ENCODE results near the gene TFDP1. TPM values are rescaled to one million over a fixed set of nuclear protein-coding genes. Genes with fewer than 3 reads are reported as not detected.
A peak's percentile ranks its signal among the peaks of the same experiment; 100 is the strongest.

Gene TFDP1
- total RNA-seq, 2 experiments from 2014 or later = 17.6 to 20.0 TPM

DNA sequence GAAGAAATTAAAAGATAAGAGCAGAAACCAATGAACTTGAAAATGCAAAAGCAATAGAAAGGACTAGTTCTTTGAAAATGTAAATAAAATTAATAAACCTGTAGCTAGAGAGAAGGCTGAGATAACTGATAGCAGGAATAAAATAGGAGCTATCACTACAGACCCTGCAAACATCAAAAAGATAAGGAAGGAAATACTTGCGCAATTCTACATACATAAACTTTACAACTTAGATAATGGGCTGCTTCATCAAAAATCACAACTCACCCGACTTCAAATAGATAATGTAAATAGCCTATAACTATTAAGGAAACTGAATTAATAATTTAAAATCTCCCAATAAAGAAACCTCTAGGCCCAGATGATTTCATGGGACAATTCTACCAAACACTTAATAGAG is 77.0 kb downstream of the TFDP1 start:
- Histone ChIP-seq H3K4me3 (ENCODE audit: low read length) (no peak overlapping the region), H3K27ac (ENCODE audit: low read depth in 1 of 2, low read length in 2 of 2) (no peak overlapping the region), H3K36me3 (ENCODE audit: insufficient read depth, low read length) (no peaks in the 10 kb centered on the region), H3K27me3 (ENCODE audit: control insufficient read depth in 1 of 2, insufficient read depth in 2 of 2, low read length in 2 of 2) (peaks cover 0 to 3% of the 10 kb centered on the region in 2 experiments), H3K4me1 (ENCODE audit: insufficient read depth, low read length) (no peaks in the 10 kb centered on the region), H3K9me3 (ENCODE audit: control insufficient read depth in 1 of 2, insufficient read depth in 1 of 2, low read length in 2 of 2) (peaks cover 4 to 7% of the 10 kb centered on the region in 2 experiments)
- intact Hi-C loops (cut with DNase I, micrococcal nuclease) = no loop called here
- TF ChIP-seq, protein P1, sequence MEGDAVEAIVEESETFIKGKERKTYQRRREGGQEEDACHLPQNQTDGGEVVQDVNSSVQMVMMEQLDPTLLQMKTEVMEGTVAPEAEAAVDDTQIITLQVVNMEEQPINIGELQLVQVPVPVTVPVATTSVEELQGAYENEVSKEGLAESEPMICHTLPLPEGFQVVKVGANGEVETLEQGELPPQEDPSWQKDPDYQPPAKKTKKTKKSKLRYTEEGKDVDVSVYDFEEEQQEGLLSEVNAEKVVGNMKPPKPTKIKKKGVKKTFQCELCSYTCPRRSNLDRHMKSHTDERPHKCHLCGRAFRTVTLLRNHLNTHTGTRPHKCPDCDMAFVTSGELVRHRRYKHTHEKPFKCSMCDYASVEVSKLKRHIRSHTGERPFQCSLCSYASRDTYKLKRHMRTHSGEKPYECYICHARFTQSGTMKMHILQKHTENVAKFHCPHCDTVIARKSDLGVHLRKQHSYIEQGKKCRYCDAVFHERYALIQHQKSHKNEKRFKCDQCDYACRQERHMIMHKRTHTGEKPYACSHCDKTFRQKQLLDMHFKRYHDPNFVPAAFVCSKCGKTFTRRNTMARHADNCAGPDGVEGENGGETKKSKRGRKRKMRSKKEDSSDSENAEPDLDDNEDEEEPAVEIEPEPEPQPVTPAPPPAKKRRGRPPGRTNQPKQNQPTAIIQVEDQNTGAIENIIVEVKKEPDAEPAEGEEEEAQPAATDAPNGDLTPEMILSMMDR (IDR thresholded peaks at IDR 0.05) = no peak
- CTCF ChIA-PET = no interaction called here
- no peak for ATAC-seq (ENCODE audit: poor library complexity)
- POLR2A ChIA-PET = no interaction called here
- no peaks in the 10 kb centered on the region for H3K27me3 Mint-ChIP-seq
- no peak for DNase-seq
- H3K4me1 Mint-ChIP-seq (ENCODE audit: low read depth) = no peaks in the 10 kb centered on the region
- H3K36me3 Mint-ChIP-seq (ENCODE audit: low read depth) = no peaks in the 10 kb centered on the region
- peaks cover 11% of the 10 kb centered on the region for H3K9me3 Mint-ChIP-seq
- no peak overlapping the region for H3K4me3 Mint-ChIP-seq
- no peak overlapping the region for H3K27ac Mint-ChIP-seq

DNA sequence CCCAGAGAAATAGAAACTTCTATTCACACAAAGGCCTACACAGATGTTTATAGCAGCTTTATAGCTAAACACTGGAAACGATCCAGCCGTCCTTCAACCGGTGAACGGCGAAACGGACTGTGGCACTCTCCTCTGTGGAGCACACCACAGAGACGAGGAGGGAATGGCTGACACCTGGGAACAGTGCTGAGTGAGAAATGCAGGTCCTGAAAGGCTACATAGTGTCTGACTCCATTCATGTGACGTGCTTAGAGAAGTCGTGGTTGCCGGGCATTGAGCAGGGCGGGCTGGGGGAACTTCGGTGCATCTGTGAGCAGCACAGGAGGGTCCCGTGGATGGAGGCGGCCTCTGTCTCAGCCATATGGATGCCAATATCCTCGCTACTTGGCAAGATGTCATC is 79.4 kb downstream of the TFDP1 start:
- H3K4me1 Mint-ChIP-seq (ENCODE audit: low read depth) = peaks cover 4% of the 10 kb centered on the region
- H3K27ac Mint-ChIP-seq = no peak overlapping the region
- CTCF ChIA-PET = no interaction called here

DNA sequence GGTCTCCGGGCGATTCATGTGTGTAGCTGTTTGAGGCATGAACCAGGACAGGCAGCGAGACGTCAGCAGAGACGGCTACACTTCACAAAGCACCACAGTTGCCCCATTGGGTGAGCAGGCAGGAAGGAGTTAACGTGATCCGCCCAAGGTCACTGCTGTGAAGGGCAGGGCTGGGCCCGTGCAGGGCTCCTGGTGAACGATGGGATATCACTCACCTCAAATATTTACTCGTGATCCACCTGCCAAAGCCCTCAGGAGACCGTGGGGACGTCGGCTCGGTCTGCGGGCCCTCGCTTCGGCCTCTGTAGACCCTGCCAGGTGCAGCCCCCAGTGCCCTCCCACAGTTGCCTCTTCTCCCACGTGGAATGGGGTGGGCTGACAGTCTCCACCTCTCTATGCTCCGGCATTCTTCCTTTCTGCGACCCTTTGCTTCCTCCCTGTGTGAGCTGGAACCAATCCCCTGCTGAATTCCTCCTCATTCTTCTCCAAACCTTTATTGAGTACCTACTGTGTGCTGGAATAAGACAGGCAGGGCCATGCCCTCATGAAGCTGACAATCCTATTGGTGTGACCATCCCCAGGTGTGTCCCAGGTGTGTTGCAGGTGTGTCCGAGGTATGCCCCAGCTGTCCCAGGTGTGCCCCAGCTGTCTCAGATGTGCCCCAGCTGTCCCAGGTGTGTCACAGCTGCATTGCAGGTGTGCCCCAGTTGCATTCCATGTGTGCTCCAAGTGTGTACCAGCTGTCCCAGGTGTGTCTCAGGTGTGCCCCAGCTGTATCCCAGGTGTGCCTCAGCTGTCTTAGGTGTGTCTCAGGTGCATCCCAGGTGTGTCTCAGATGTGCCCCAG is 80.4 kb downstream of the TFDP1 start:
- no peak overlapping the region for H3K27ac Mint-ChIP-seq
- H3K4me3 ChIP-seq (ENCODE audit: low read length) = no peak overlapping the region
- DNase-seq (peak in 1 of 14 experiments; percentile 26), ATAC-seq (ENCODE audit: poor library complexity) (no peak)
- POLR2A ChIA-PET = no interaction called here
- TF ChIP-seq, protein P1 (IDR thresholded peaks at IDR 0.05) = no peak
- H3K27me3 ChIP-seq (ENCODE audit: control insufficient read depth in 1 of 2, insufficient read depth in 2 of 2, low read length in 2 of 2) = peaks cover 0 to 3% of the 10 kb centered on the region in 2 experiments
- CTCF ChIA-PET = no interaction called here
- intact Hi-C loops (cut with DNase I, micrococcal nuclease) = no loop called here
- H3K36me3 Mint-ChIP-seq (ENCODE audit: low read depth) = no peaks in the 10 kb centered on the region
- H3K27ac ChIP-seq (ENCODE audit: low read depth in 1 of 2, low read length in 2 of 2) = no peak overlapping the region
- peaks cover 5% of the 10 kb centered on the region for H3K4me1 Mint-ChIP-seq (ENCODE audit: low read depth)
- H3K9me3 ChIP-seq (ENCODE audit: control insufficient read depth in 1 of 2, insufficient read depth in 1 of 2, low read length in 2 of 2) = peaks cover 7 to 9% of the 10 kb centered on the region in 2 experiments
- H3K9me3 Mint-ChIP-seq = peaks cover 11% of the 10 kb centered on the region
- no peaks in the 10 kb centered on the region for H3K4me1 ChIP-seq (ENCODE audit: insufficient read depth, low read length)
- no peaks in the 10 kb centered on the region for H3K27me3 Mint-ChIP-seq
- H3K36me3 ChIP-seq (ENCODE audit: insufficient read depth, low read length) = no peaks in the 10 kb centered on the region
- no peak overlapping the region for H3K4me3 Mint-ChIP-seq

More for the DNA sequence above, 79.4 kb downstream of the TFDP1 start:
- peaks cover 11% of the 10 kb centered on the region for H3K9me3 Mint-ChIP-seq
- Histone ChIP-seq H3K4me3 (ENCODE audit: low read length) (no peak overlapping the region), H3K27me3 (ENCODE audit: control insufficient read depth in 1 of 2, insufficient read depth in 2 of 2, low read length in 2 of 2) (peaks cover 0 to 3% of the 10 kb centered on the region in 2 experiments), H3K36me3 (ENCODE audit: insufficient read depth, low read length) (no peaks in the 10 kb centered on the region), H3K9me3 (ENCODE audit: control insufficient read depth in 1 of 2, insufficient read depth in 1 of 2, low read length in 2 of 2) (peaks cover 7 to 9% of the 10 kb centered on the region in 2 experiments), H3K27ac (ENCODE audit: low read depth in 1 of 2, low read length in 2 of 2) (no peak overlapping the region), H3K4me1 (ENCODE audit: insufficient read depth, low read length) (no peaks in the 10 kb centered on the region)
- H3K4me3 Mint-ChIP-seq = no peak overlapping the region
- intact Hi-C loops (cut with DNase I, micrococcal nuclease) = no loop called here
- H3K36me3 Mint-ChIP-seq (ENCODE audit: low read depth) = no peaks in the 10 kb centered on the region
- TF ChIP-seq, protein P1 (IDR thresholded peaks at IDR 0.05) = no peak
- H3K27me3 Mint-ChIP-seq = no peaks in the 10 kb centered on the region
- DNase-seq = peak in 1 of 14 experiments; percentile 27
- ATAC-seq (ENCODE audit: poor library complexity) = no peak
- POLR2A ChIA-PET = no interaction called here

Measured in CD4-positive, alpha-beta T cell (primary cell).